ENCODE results near the gene RAC2.

The RAC2 gene

GRCh38 chr22:37269936-37270678 lies 26.0 kb upstream of the RAC2 start:
- H3K9me3 Mint-ChIP-seq = no peaks in the 10 kb centered on the region
- peaks cover 42% of the 10 kb centered on the region for H3K4me1 Mint-ChIP-seq (ENCODE audit: low read depth)
- no peak overlapping the region for H3K27ac Mint-ChIP-seq
- no peaks in the 10 kb centered on the region for H3K27me3 Mint-ChIP-seq (ENCODE audit: low read depth)
- no peak overlapping the region for H3K4me3 Mint-ChIP-seq
- H3K36me3 Mint-ChIP-seq (ENCODE audit: low read depth) = peaks cover under 1% of the 10 kb centered on the region

- Mint-ChIP-seq H3K27me3 (ENCODE audit: low read depth) (no peaks in the 10 kb centered on the region), H3K9me3 (peaks cover 9% of the 10 kb centered on the region), H3K4me1 (ENCODE audit: low read depth) (peaks cover 26% of the 10 kb centered on the region), H3K4me3 (peak overlapping the region; percentile 74), H3K36me3 (ENCODE audit: low read depth) (peaks cover 1% of the 10 kb centered on the region), H3K27ac (peak overlapping the region; percentile 86)
These were observed 23.8 kb upstream of the RAC2 start for GRCh38 chr22:37267661-37268413.

- Mint-ChIP-seq H3K27ac (peak overlapping the region; percentile 86), H3K4me3 (peak overlapping the region; percentile 74), H3K27me3 (ENCODE audit: low read depth) (peaks cover 3% of the 10 kb centered on the region), H3K36me3 (ENCODE audit: low read depth) (peaks cover 1% of the 10 kb centered on the region), H3K4me1 (ENCODE audit: low read depth) (peaks cover 30% of the 10 kb centered on the region), H3K9me3 (peaks cover 9% of the 10 kb centered on the region)
These were observed 23.1 kb upstream of the RAC2 start for GRCh38 chr22:37267135-37267587.

GRCh38 chr22:37266581-37267134 lies 22.6 kb upstream of the RAC2 start:
- peak overlapping the region; percentile 74 for H3K4me3 Mint-ChIP-seq
- peak overlapping the region; percentile 86 for H3K27ac Mint-ChIP-seq
- peaks cover 4% of the 10 kb centered on the region for H3K27me3 Mint-ChIP-seq (ENCODE audit: low read depth)
- peaks cover 1% of the 10 kb centered on the region for H3K36me3 Mint-ChIP-seq (ENCODE audit: low read depth)
- H3K9me3 Mint-ChIP-seq = peaks cover 9% of the 10 kb centered on the region
- H3K4me1 Mint-ChIP-seq (ENCODE audit: low read depth) = peaks cover 33% of the 10 kb centered on the region

- peaks cover 37% of the 10 kb centered on the region for H3K4me1 Mint-ChIP-seq (ENCODE audit: low read depth)
- peaks cover 8% of the 10 kb centered on the region for H3K27me3 Mint-ChIP-seq (ENCODE audit: low read depth)
- H3K9me3 Mint-ChIP-seq = peaks cover 9% of the 10 kb centered on the region
- H3K36me3 Mint-ChIP-seq (ENCODE audit: low read depth) = peaks cover 1% of the 10 kb centered on the region
- no peak overlapping the region for H3K4me3 Mint-ChIP-seq
- no peak overlapping the region for H3K27ac Mint-ChIP-seq
These were observed 20.2 kb upstream of the RAC2 start for GRCh38 chr22:37263966-37264887.

- peaks cover 1% of the 10 kb centered on the region for H3K36me3 Mint-ChIP-seq (ENCODE audit: low read depth)
- H3K9me3 Mint-ChIP-seq = peaks cover 9% of the 10 kb centered on the region
- H3K27me3 Mint-ChIP-seq (ENCODE audit: low read depth) = peaks cover 8% of the 10 kb centered on the region
- no peak overlapping the region for H3K27ac Mint-ChIP-seq
- peaks cover 35% of the 10 kb centered on the region for H3K4me1 Mint-ChIP-seq (ENCODE audit: low read depth)
- no peak overlapping the region for H3K4me3 Mint-ChIP-seq
These were observed 18.3 kb upstream of the RAC2 start for GRCh38 chr22:37262346-37262745.

- peaks cover 9% of the 10 kb centered on the region for H3K9me3 Mint-ChIP-seq
- H3K27me3 Mint-ChIP-seq (ENCODE audit: low read depth) = peaks cover 8% of the 10 kb centered on the region
- peaks cover 32% of the 10 kb centered on the region for H3K4me1 Mint-ChIP-seq (ENCODE audit: low read depth)
- no peak overlapping the region for H3K4me3 Mint-ChIP-seq
- peak overlapping the region; percentile 50 for H3K27ac Mint-ChIP-seq
- peaks cover 1% of the 10 kb centered on the region for H3K36me3 Mint-ChIP-seq (ENCODE audit: low read depth)
These were observed 16.9 kb upstream of the RAC2 start for GRCh38 chr22:37260901-37261336.

- H3K4me1 Mint-ChIP-seq (ENCODE audit: low read depth) = peaks cover 34% of the 10 kb centered on the region
- H3K36me3 Mint-ChIP-seq (ENCODE audit: low read depth) = peaks cover 1% of the 10 kb centered on the region
- no peak overlapping the region for H3K27ac Mint-ChIP-seq
- H3K9me3 Mint-ChIP-seq = peaks cover 9% of the 10 kb centered on the region
- H3K27me3 Mint-ChIP-seq (ENCODE audit: low read depth) = peaks cover 8% of the 10 kb centered on the region
- no peak overlapping the region for H3K4me3 Mint-ChIP-seq
These were observed 16.2 kb upstream of the RAC2 start for GRCh38 chr22:37260155-37260795.

GRCh38 chr22:37259540-37260029 lies 15.5 kb upstream of the RAC2 start:
- H3K4me3 Mint-ChIP-seq = no peak overlapping the region
- H3K27me3 Mint-ChIP-seq (ENCODE audit: low read depth) = peaks cover 8% of the 10 kb centered on the region
- no peaks in the 10 kb centered on the region for H3K36me3 Mint-ChIP-seq (ENCODE audit: low read depth)
- peaks cover 39% of the 10 kb centered on the region for H3K4me1 Mint-ChIP-seq (ENCODE audit: low read depth)
- peak overlapping the region; percentile 55 for H3K27ac Mint-ChIP-seq
- H3K9me3 Mint-ChIP-seq = peaks cover 6% of the 10 kb centered on the region

- no peaks in the 10 kb centered on the region for H3K36me3 Mint-ChIP-seq (ENCODE audit: low read depth)
- H3K4me1 Mint-ChIP-seq (ENCODE audit: low read depth) = peaks cover 39% of the 10 kb centered on the region
- H3K27ac Mint-ChIP-seq = peak overlapping the region; percentile 22
- no peak overlapping the region for H3K4me3 Mint-ChIP-seq
- H3K9me3 Mint-ChIP-seq = no peaks in the 10 kb centered on the region
- peaks cover 8% of the 10 kb centered on the region for H3K27me3 Mint-ChIP-seq (ENCODE audit: low read depth)
These were observed 14.8 kb upstream of the RAC2 start for GRCh38 chr22:37258753-37259401.

GRCh38 chr22:37258005-37258752 lies 14.1 kb upstream of the RAC2 start:
- H3K27me3 Mint-ChIP-seq (ENCODE audit: low read depth) = peaks cover 8% of the 10 kb centered on the region
- H3K36me3 Mint-ChIP-seq (ENCODE audit: low read depth) = no peaks in the 10 kb centered on the region
- H3K4me3 Mint-ChIP-seq = no peak overlapping the region
- H3K9me3 Mint-ChIP-seq = no peaks in the 10 kb centered on the region
- peaks cover 42% of the 10 kb centered on the region for H3K4me1 Mint-ChIP-seq (ENCODE audit: low read depth)
- H3K27ac Mint-ChIP-seq = no peak overlapping the region

GRCh38 chr22:37256075-37256726 lies 12.1 kb upstream of the RAC2 start:
- H3K9me3 Mint-ChIP-seq = no peaks in the 10 kb centered on the region
- H3K27me3 Mint-ChIP-seq (ENCODE audit: low read depth) = peaks cover 8% of the 10 kb centered on the region
- H3K36me3 Mint-ChIP-seq (ENCODE audit: low read depth) = no peaks in the 10 kb centered on the region
- no peak overlapping the region for H3K4me3 Mint-ChIP-seq
- no peak overlapping the region for H3K27ac Mint-ChIP-seq
- H3K4me1 Mint-ChIP-seq (ENCODE audit: low read depth) = peaks cover 40% of the 10 kb centered on the region

Measured in T-helper 1 cell treated with Interleukin-12 subunit alpha and Interleukin-12 subunit beta and Interleukin-4 antibody, amounts not matched to agents 30 μg/mL and 1 μg/mL, for 36 hours (primary cell).